ENCODE results near the gene FSCN2.

DNA sequence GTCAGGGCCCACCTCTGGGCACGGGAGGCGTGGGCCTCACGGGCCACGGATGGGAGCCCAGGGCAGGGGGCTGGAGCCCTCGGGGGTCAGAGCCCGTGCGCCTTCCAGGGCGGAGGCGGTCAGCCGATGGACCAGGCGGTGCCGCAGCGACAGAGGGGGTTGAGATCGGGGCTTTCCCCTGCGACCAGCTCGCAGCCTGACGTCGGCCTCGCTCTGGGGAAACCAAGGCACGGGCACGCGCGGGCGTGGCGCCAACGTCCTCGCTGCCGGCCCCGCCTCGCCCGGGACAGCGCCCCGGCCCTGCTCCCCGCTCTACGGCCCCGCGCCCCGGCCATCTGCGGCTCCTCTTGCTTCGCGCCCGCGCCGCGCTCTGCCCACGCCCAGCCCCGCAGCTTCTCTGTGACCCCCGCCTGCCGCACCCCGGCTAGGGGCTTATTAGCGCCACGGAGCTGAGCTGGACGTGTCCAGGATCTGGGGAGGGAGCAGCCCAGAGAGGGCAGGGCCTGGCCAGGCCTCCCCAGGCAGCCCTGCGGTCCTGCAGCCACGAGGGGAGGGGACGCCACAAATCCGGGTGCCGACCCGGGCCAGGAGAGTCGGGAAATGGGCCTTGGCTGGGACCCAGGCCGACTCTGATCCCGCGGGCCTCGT, 29.1 kb upstream of the FSCN2 start:
- TF ChIP-seq POLR2A (IDR thresholded peaks at IDR 0.05), result no peak
- TF ChIP-seq, protein P1, sequence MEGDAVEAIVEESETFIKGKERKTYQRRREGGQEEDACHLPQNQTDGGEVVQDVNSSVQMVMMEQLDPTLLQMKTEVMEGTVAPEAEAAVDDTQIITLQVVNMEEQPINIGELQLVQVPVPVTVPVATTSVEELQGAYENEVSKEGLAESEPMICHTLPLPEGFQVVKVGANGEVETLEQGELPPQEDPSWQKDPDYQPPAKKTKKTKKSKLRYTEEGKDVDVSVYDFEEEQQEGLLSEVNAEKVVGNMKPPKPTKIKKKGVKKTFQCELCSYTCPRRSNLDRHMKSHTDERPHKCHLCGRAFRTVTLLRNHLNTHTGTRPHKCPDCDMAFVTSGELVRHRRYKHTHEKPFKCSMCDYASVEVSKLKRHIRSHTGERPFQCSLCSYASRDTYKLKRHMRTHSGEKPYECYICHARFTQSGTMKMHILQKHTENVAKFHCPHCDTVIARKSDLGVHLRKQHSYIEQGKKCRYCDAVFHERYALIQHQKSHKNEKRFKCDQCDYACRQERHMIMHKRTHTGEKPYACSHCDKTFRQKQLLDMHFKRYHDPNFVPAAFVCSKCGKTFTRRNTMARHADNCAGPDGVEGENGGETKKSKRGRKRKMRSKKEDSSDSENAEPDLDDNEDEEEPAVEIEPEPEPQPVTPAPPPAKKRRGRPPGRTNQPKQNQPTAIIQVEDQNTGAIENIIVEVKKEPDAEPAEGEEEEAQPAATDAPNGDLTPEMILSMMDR (IDR thresholded peaks at IDR 0.05), result no peak
